Neural progenitor cell (in vitro differentiated cells): ENCODE measurements around the gene DRG2. TPM values are rescaled to one million over a fixed set of nuclear protein-coding genes. Genes with fewer than 3 reads are reported as not detected.
A peak's percentile ranks its signal among the peaks of the same experiment; 100 is the strongest.

Experiments
- DNase-seq: peaks from one replicate; pipeline ENCODE4 v3.0.0-alpha.2; 2016; ENCODE audit warnings: low spot score
- H2AFZ ChIP-seq: fragments of 200-600 bp; sonication (generic); replicated peaks from 2 replicates; pipeline ENCODE4 v1.6.1; 2016; ENCODE audit warnings: antibody characterized with exemption
- H3F3A ChIP-seq: fragments of 200-600 bp; sonication (generic); 2 replicates; pipeline ENCODE4 v1.6.1; 2016; ENCODE audit warnings: antibody characterized with exemption, low read depth
- H3K27ac ChIP-seq: fragments of 200-600 bp; sonication (generic); 2 replicates; pipeline ENCODE4 v1.5.1; 2016; ENCODE audit warnings: mild to moderate bottlenecking
- H3K27me3 ChIP-seq: fragments of 200-600 bp; sonication (generic); 2 replicates; pipeline ENCODE4 v1.6.1; 2016; ENCODE audit warnings: mild to moderate bottlenecking, moderate library complexity
- H3K36me3 ChIP-seq: fragments of 200-600 bp; sonication (generic); 2 replicates; pipeline ENCODE4 v1.5.1; 2016
- H3K4me1 ChIP-seq: fragments of 200-600 bp; sonication (generic); 2 replicates; pipeline ENCODE4 v1.6.1; 2016; ENCODE audit warnings: mixed run types
- H3K4me2 ChIP-seq: fragments of 200-600 bp; sonication (generic); 2 replicates; pipeline ENCODE4 v1.6.1; 2016
- H3K4me3 ChIP-seq: fragments of 200-600 bp; sonication (generic); 2 replicates; pipeline ENCODE4 v1.5.1; 2016
- H3K79me2 ChIP-seq: fragments of 200-600 bp; sonication (generic); 2 replicates; pipeline ENCODE4 v1.6.1; 2016; ENCODE audit warnings: low read depth
- H3K9ac ChIP-seq: fragments of 200-600 bp; sonication (generic); 2 replicates; pipeline ENCODE4 v1.6.1; 2016
- H3K9me3 ChIP-seq: fragments of 200-600 bp; sonication (generic); 2 replicates; pipeline ENCODE4 v1.5.1; 2016; ENCODE audit warnings: low read depth
- H4K20me1 ChIP-seq: fragments of 200-600 bp; sonication (generic); 2 replicates; pipeline ENCODE4 v1.6.1; 2016; ENCODE audit warnings: low read depth
- H3K27ac Mint-ChIP-seq: 3 replicates; pipeline ENCODE4 v1.8.0; 2021; ENCODE audit warnings: mixed read lengths
- H3K27me3 Mint-ChIP-seq: 2 replicates; pipeline ENCODE4 v1.8.0; 2022; ENCODE audit warnings: low read depth, mild to moderate bottlenecking, inconsistent platforms, moderate library complexity, mixed read lengths; ENCODE audit not compliant: insufficient read depth
- H3K36me3 Mint-ChIP-seq: 3 replicates; pipeline ENCODE4 v1.8.0; 2021; ENCODE audit warnings: mixed read lengths
- H3K4me1 Mint-ChIP-seq: 3 replicates; pipeline ENCODE4 v1.8.0; 2021; ENCODE audit warnings: mixed read lengths
- H3K4me3 Mint-ChIP-seq: 3 replicates; pipeline ENCODE4 v1.8.0; 2021; ENCODE audit warnings: mild to moderate bottlenecking, moderate library complexity, mixed read lengths
- H3K9me3 Mint-ChIP-seq: 3 replicates; pipeline ENCODE4 v1.8.0; 2020; ENCODE audit warnings: mixed read lengths
- CTCF ChIP-seq: fragments of 200-600 bp; sonication (generic); IDR thresholded peaks from 2 replicates; pipeline ENCODE4 v1.5.1; 2017; ENCODE audit warnings: antibody characterized with exemption, mild to moderate bottlenecking
- EZH2 ChIP-seq: fragments of 200-600 bp; sonication (generic); IDR thresholded peaks from 2 replicates; pipeline ENCODE4 v1.6.1; 2017; ENCODE audit warnings: antibody characterized with exemption, mild to moderate bottlenecking, moderate library complexity
- EZH2phosphoT487 ChIP-seq: fragments of 200-600 bp; sonication (generic); IDR thresholded peaks from 2 replicates; pipeline ENCODE4 v1.6.1; 2017; ENCODE audit warnings: antibody characterized with exemption
- total RNA-seq: library from RNA; depleted of rRNA; stranded (reverse); fragments of >200 nt; gene quantifications from 2 replicates; pipeline ENCODE4 v1.2.3, GENCODE V29; 2015; ENCODE audit warnings: low replicate concordance

Gene DRG2
- total RNA-seq, 1 donor from 2014 or later = 24.8 TPM

- Histone ChIP-seq H3K9me3 (no peaks in the 10 kb centered on the region), H3K79me2 (no peaks in the 10 kb centered on the region), H3K4me1 (no peaks in the 10 kb centered on the region), H3F3A (peaks cover 3% of the 10 kb centered on the region), H3K9ac (no peak overlapping the region), H3K27me3 (no peaks in the 10 kb centered on the region), H2AFZ (no peak overlapping the region), H3K36me3 (no peaks in the 10 kb centered on the region), H3K27ac (no peak overlapping the region), H3K4me3 (no peak overlapping the region), H3K4me2 (no peak overlapping the region), H4K20me1 (no peaks in the 10 kb centered on the region)
- DNase-seq = no peak
- Mint-ChIP-seq H3K27me3 (peaks cover 4% of the 10 kb centered on the region), H3K27ac (no peak overlapping the region), H3K9me3 (no peaks in the 10 kb centered on the region), H3K4me1 (peaks cover 19% of the 10 kb centered on the region), H3K36me3 (no peaks in the 10 kb centered on the region), H3K4me3 (no peak overlapping the region)
- TF ChIP-seq CTCF (no peak), EZH2phosphoT487 (no peak), EZH2 (no peak)
Measured at GRCh38 chr17:18074566-18075272, 13.0 kb upstream of the DRG2 start.

- peak overlapping the region; percentile 58 for H3K4me3 Mint-ChIP-seq
- no peaks in the 10 kb centered on the region for H3K9me3 ChIP-seq
- H3K27me3 Mint-ChIP-seq = peaks cover 4% of the 10 kb centered on the region
- H3K4me1 ChIP-seq = no peaks in the 10 kb centered on the region
- TF ChIP-seq EZH2 (no peak), EZH2phosphoT487 (no peak), CTCF (no peak)
- H3K36me3 ChIP-seq = no peaks in the 10 kb centered on the region
- H3K4me1 Mint-ChIP-seq = no peaks in the 10 kb centered on the region
- no peak overlapping the region for H3K4me3 ChIP-seq
- no peak overlapping the region for H3K27ac Mint-ChIP-seq
- H3K27ac ChIP-seq = no peak overlapping the region
- no peak for DNase-seq
- no peak overlapping the region for H3K9ac ChIP-seq
- no peaks in the 10 kb centered on the region for H3K79me2 ChIP-seq
- no peaks in the 10 kb centered on the region for H3F3A ChIP-seq
- no peak overlapping the region for H3K4me2 ChIP-seq
- no peaks in the 10 kb centered on the region for H4K20me1 ChIP-seq
- no peaks in the 10 kb centered on the region for H3K36me3 Mint-ChIP-seq
- no peaks in the 10 kb centered on the region for H3K27me3 ChIP-seq
- H3K9me3 Mint-ChIP-seq = no peaks in the 10 kb centered on the region
- peak overlapping the region; percentile 17 for H2AFZ ChIP-seq
Measured at GRCh38 chr17:18076936-18077335, 10.8 kb upstream of the DRG2 start.

GRCh38 chr17:18079543-18079942, 8.2 kb upstream of the DRG2 start:
- H3K27me3 Mint-ChIP-seq = peaks cover 1% of the 10 kb centered on the region

More at GRCh38 chr17:18079543-18079942, 8.2 kb upstream of the DRG2 start:
- Histone ChIP-seq H3K36me3 (no peaks in the 10 kb centered on the region), H2AFZ (no peak overlapping the region), H3K27me3 (no peaks in the 10 kb centered on the region), H3F3A (no peaks in the 10 kb centered on the region), H3K9ac (no peak overlapping the region), H4K20me1 (no peaks in the 10 kb centered on the region), H3K4me1 (no peaks in the 10 kb centered on the region), H3K4me2 (no peak overlapping the region), H3K4me3 (no peak overlapping the region), H3K27ac (no peak overlapping the region), H3K79me2 (no peaks in the 10 kb centered on the region), H3K9me3 (no peaks in the 10 kb centered on the region)
- no peaks in the 10 kb centered on the region for H3K9me3 Mint-ChIP-seq
- no peak for DNase-seq
- H3K4me1 Mint-ChIP-seq = no peaks in the 10 kb centered on the region
- H3K4me3 Mint-ChIP-seq = no peak overlapping the region
- H3K36me3 Mint-ChIP-seq = no peaks in the 10 kb centered on the region
- H3K27ac Mint-ChIP-seq = no peak overlapping the region
- TF ChIP-seq EZH2phosphoT487 = no peak
- no peak for TF ChIP-seq CTCF
- no peak for TF ChIP-seq EZH2
